ENCODE measurements around the gene NEK5. TPM values are rescaled to one million over a fixed set of nuclear protein-coding genes. Genes with fewer than 3 reads are reported as not detected.

NEK5 gene
- total RNA-seq, 1 donor from 2014 or later = 0.28 TPM

- DNase-seq (ENCODE audit: low spot score) = no peak
- no peaks in the 10 kb centered on the region for H3K79me2 ChIP-seq (ENCODE audit: low read depth)
- no peaks in the 10 kb centered on the region for H3K9me3 ChIP-seq (ENCODE audit: low read depth)
- no peaks in the 10 kb centered on the region for H3K36me3 ChIP-seq
- peaks cover 8% of the 10 kb centered on the region for H3K4me1 ChIP-seq
- no peaks in the 10 kb centered on the region for H4K20me1 ChIP-seq (ENCODE audit: low read depth)
- H3K9ac ChIP-seq = no peak overlapping the region
- peaks cover under 1% of the 10 kb centered on the region for H3K27me3 Mint-ChIP-seq (ENCODE audit: insufficient read depth, low read depth)
- H3K27me3 ChIP-seq = no peaks in the 10 kb centered on the region
- no peak overlapping the region for H3K4me3 Mint-ChIP-seq
- H3K36me3 Mint-ChIP-seq = peaks cover 6% of the 10 kb centered on the region
- H3K4me2 ChIP-seq = no peak overlapping the region
- H3K4me3 ChIP-seq = no peak overlapping the region
- no peaks in the 10 kb centered on the region for H3F3A ChIP-seq (ENCODE audit: low read depth)
- no peak overlapping the region for H2AFZ ChIP-seq (replicated peaks)
- TF ChIP-seq EZH2 (IDR thresholded peaks at IDR 0.05) (no peak), EZH2phosphoT487 (IDR thresholded peaks at IDR 0.05) (no peak), CTCF (IDR thresholded peaks at IDR 0.05) (no peak)
- H3K4me1 Mint-ChIP-seq = peaks cover 29% of the 10 kb centered on the region
- H3K27ac Mint-ChIP-seq = no peak overlapping the region
- H3K27ac ChIP-seq = no peak overlapping the region
- no peaks in the 10 kb centered on the region for H3K9me3 Mint-ChIP-seq
These were observed 125.3 kb downstream of the NEK5 start for GRCh38 chr13:52003541-52003940.

- peaks cover 7% of the 10 kb centered on the region for H4K20me1 ChIP-seq (ENCODE audit: low read depth)
- H3K9me3 ChIP-seq (ENCODE audit: low read depth) = no peaks in the 10 kb centered on the region
- peaks cover 20% of the 10 kb centered on the region for H3K4me1 ChIP-seq
- Mint-ChIP-seq H3K9me3 (no peaks in the 10 kb centered on the region), H3K36me3 (peaks cover 3% of the 10 kb centered on the region), H3K27me3 (ENCODE audit: insufficient read depth, low read depth) (no peaks in the 10 kb centered on the region), H3K4me3 (no peak overlapping the region), H3K27ac (no peak overlapping the region), H3K4me1 (peaks cover 37% of the 10 kb centered on the region)
- H3K79me2 ChIP-seq (ENCODE audit: low read depth) = no peaks in the 10 kb centered on the region
- no peak overlapping the region for H3K9ac ChIP-seq
- TF ChIP-seq EZH2phosphoT487 (IDR thresholded peaks at IDR 0.05) = no peak
- H3K27ac ChIP-seq = no peak overlapping the region
- H3F3A ChIP-seq (ENCODE audit: low read depth) = no peaks in the 10 kb centered on the region
- H2AFZ ChIP-seq (replicated peaks) = no peak overlapping the region
- no peaks in the 10 kb centered on the region for H3K36me3 ChIP-seq
- no peak overlapping the region for H3K4me3 ChIP-seq
- H3K27me3 ChIP-seq = no peaks in the 10 kb centered on the region
- no peak for DNase-seq (ENCODE audit: low spot score)
- H3K4me2 ChIP-seq = no peak overlapping the region
These were observed 126.5 kb downstream of the NEK5 start for GRCh38 chr13:52002361-52002760.

DNA sequence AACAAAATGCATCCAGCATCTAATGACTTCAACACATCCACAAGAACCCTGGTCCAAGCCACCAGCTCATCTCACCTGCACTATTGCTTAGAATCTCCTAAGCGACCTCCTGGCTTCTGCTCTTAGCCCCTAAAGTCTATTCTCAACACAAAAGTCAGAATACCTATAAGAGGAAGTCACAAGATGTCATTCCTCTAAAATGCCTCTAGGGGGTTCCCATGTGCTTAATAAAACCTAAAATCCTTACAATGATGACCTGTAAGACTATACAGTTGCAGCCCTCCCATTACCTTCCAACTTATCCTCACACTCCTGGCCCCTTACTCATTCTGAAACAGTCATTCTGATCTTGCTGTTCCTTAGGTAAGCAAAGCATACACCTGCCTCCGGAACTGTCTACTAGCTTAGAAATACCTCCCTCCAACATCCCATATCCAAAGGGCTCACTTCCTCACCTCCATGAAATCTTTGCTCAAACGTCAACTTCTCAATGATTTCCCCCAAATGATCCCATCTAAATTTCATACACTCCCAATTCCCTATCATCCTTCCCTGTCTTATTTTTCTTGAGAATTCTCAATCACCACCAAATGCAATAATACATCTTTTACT lies 127.6 kb downstream of the NEK5 start:
- Mint-ChIP-seq H3K36me3 (peaks cover 2% of the 10 kb centered on the region), H3K27ac (no peak overlapping the region), H3K4me3 (no peak overlapping the region), H3K4me1 (peaks cover 42% of the 10 kb centered on the region), H3K27me3 (ENCODE audit: insufficient read depth, low read depth) (no peaks in the 10 kb centered on the region), H3K9me3 (no peaks in the 10 kb centered on the region)
- H3K36me3 ChIP-seq = no peaks in the 10 kb centered on the region
- peaks cover 23% of the 10 kb centered on the region for H3K4me1 ChIP-seq
- H3K27ac ChIP-seq = no peak overlapping the region
- peak; percentile 46 for DNase-seq (ENCODE audit: low spot score)
- H3K27me3 ChIP-seq = no peaks in the 10 kb centered on the region
- H2AFZ ChIP-seq (replicated peaks) = no peak overlapping the region
- H3K4me2 ChIP-seq = no peak overlapping the region
- no peaks in the 10 kb centered on the region for H3K9me3 ChIP-seq (ENCODE audit: low read depth)
- H3K4me3 ChIP-seq = no peak overlapping the region
- no peaks in the 10 kb centered on the region for H3K79me2 ChIP-seq (ENCODE audit: low read depth)
- H4K20me1 ChIP-seq (ENCODE audit: low read depth) = peaks cover 7% of the 10 kb centered on the region
- no peaks in the 10 kb centered on the region for H3F3A ChIP-seq (ENCODE audit: low read depth)
- H3K9ac ChIP-seq = no peak overlapping the region
- TF ChIP-seq CTCF (IDR thresholded peaks at IDR 0.05) = peak; percentile 63
- no peak for TF ChIP-seq EZH2phosphoT487 (IDR thresholded peaks at IDR 0.05)

- no peaks in the 10 kb centered on the region for H3K36me3 ChIP-seq
- H3K27me3 ChIP-seq = no peaks in the 10 kb centered on the region
- H3K9ac ChIP-seq = no peak overlapping the region
- Mint-ChIP-seq H3K27ac (no peak overlapping the region), H3K27me3 (ENCODE audit: insufficient read depth, low read depth) (no peaks in the 10 kb centered on the region), H3K36me3 (no peaks in the 10 kb centered on the region), H3K4me3 (no peak overlapping the region), H3K4me1 (peaks cover 50% of the 10 kb centered on the region), H3K9me3 (no peaks in the 10 kb centered on the region)
- H4K20me1 ChIP-seq (ENCODE audit: low read depth) = peaks cover 15% of the 10 kb centered on the region
- no peak overlapping the region for H3K4me3 ChIP-seq
- no peak for TF ChIP-seq EZH2 (IDR thresholded peaks at IDR 0.05)
- no peak for TF ChIP-seq EZH2phosphoT487 (IDR thresholded peaks at IDR 0.05)
- no peak for TF ChIP-seq CTCF (IDR thresholded peaks at IDR 0.05)
- H3K9me3 ChIP-seq (ENCODE audit: low read depth) = no peaks in the 10 kb centered on the region
- no peak overlapping the region for H2AFZ ChIP-seq (replicated peaks)
- no peaks in the 10 kb centered on the region for H3F3A ChIP-seq (ENCODE audit: low read depth)
- H3K4me2 ChIP-seq = no peak overlapping the region
- H3K4me1 ChIP-seq = peaks cover 34% of the 10 kb centered on the region
- no peak overlapping the region for H3K27ac ChIP-seq
- DNase-seq (ENCODE audit: low spot score) = no peak
- no peaks in the 10 kb centered on the region for H3K79me2 ChIP-seq (ENCODE audit: low read depth)
These were observed 129.0 kb downstream of the NEK5 start for GRCh38 chr13:51999921-52000320.
